ENCODE measurements around the gene USP24. TPM values are rescaled to one million over a fixed set of nuclear protein-coding genes. Genes with fewer than 3 reads are reported as not detected.

USP24 gene
- polyA plus RNA-seq, 1 donor from 2014 or later = 29.5 TPM

- no peak overlapping the region for H3K9ac ChIP-seq (ENCODE audit: low read length)
- no peak overlapping the region for H2AFZ ChIP-seq (ENCODE audit: low read depth, low read length)
- no peaks in the 10 kb centered on the region for H4K20me1 ChIP-seq (ENCODE audit: insufficient read depth)
- no peaks in the 10 kb centered on the region for H3K9me2 ChIP-seq (ENCODE audit: insufficient read depth, low read length)
- no peaks in the 10 kb centered on the region for H3K79me2 ChIP-seq (replicated peaks; ENCODE audit: insufficient read depth, low read length)
- no peaks in the 10 kb centered on the region for H3K36me3 ChIP-seq (ENCODE audit: insufficient read depth, low read length)
- no peak overlapping the region for H3K4me3 ChIP-seq (ENCODE audit: low read length)
- H3F3A ChIP-seq (ENCODE audit: insufficient read depth, low read length, poor library complexity, severe bottlenecking) = no peaks in the 10 kb centered on the region
- no peak overlapping the region for H3K27ac ChIP-seq (ENCODE audit: low read length)
- no peak overlapping the region for H3K4me2 ChIP-seq (ENCODE audit: low read length)
- H3K27me3 ChIP-seq (ENCODE audit: insufficient read depth, low read depth, low read length) = peaks cover 14% of the 10 kb centered on the region
- TF ChIP-seq EP300 (conservative IDR thresholded peaks at IDR 0.05; ENCODE audit: poor library complexity, severe bottlenecking) (no peak), REST (IDR thresholded peaks at IDR 0.05; ENCODE audit: borderline replicate concordance) (no peak), CTCF (IDR thresholded peaks at IDR 0.05; ENCODE audit: poor library complexity, severe bottlenecking) (no peak), EZH2 (IDR thresholded peaks at IDR 0.05; ENCODE audit: borderline replicate concordance, insufficient read depth, low read length, poor library complexity, severe bottlenecking) (no peak), POLR2AphosphoS5 (IDR thresholded peaks at IDR 0.05) (no peak), TAF1 (IDR thresholded peaks at IDR 0.05; ENCODE audit: low read depth) (no peak), SMC3 (conservative IDR thresholded peaks at IDR 0.05; ENCODE audit: poor library complexity) (no peak), RAD21 (conservative IDR thresholded peaks at IDR 0.05) (no peak), MXI1 (conservative IDR thresholded peaks at IDR 0.05; ENCODE audit: poor library complexity, severe bottlenecking) (no peak)
- H3K9me3 ChIP-seq (ENCODE audit: low read length) = no peaks in the 10 kb centered on the region
Measured at GRCh38 chr1:55045430-55045829, 169.7 kb downstream of the USP24 start.

- H3K9ac ChIP-seq (ENCODE audit: low read length) = no peak overlapping the region
- H3K4me3 ChIP-seq (ENCODE audit: low read length) = no peak overlapping the region
- TF ChIP-seq SMC3 (conservative IDR thresholded peaks at IDR 0.05; ENCODE audit: poor library complexity) = no peak
- no peak for TF ChIP-seq EP300 (conservative IDR thresholded peaks at IDR 0.05; ENCODE audit: poor library complexity, severe bottlenecking)
- TF ChIP-seq EZH2 (IDR thresholded peaks at IDR 0.05; ENCODE audit: borderline replicate concordance, insufficient read depth, low read length, poor library complexity, severe bottlenecking) = no peak
- TF ChIP-seq CTCF (IDR thresholded peaks at IDR 0.05; ENCODE audit: poor library complexity, severe bottlenecking) = no peak
- TF ChIP-seq MXI1 (conservative IDR thresholded peaks at IDR 0.05; ENCODE audit: poor library complexity, severe bottlenecking) = no peak
- no peak for TF ChIP-seq TAF1 (IDR thresholded peaks at IDR 0.05; ENCODE audit: low read depth)
- no peak for TF ChIP-seq POLR2AphosphoS5 (IDR thresholded peaks at IDR 0.05)
- no peak for TF ChIP-seq RAD21 (conservative IDR thresholded peaks at IDR 0.05)
- no peak for TF ChIP-seq REST (IDR thresholded peaks at IDR 0.05; ENCODE audit: borderline replicate concordance)
- no peak overlapping the region for H3K27ac ChIP-seq (ENCODE audit: low read length)
- no peak overlapping the region for H3K4me2 ChIP-seq (ENCODE audit: low read length)
- no peaks in the 10 kb centered on the region for H3K79me2 ChIP-seq (replicated peaks; ENCODE audit: insufficient read depth, low read length)
- no peaks in the 10 kb centered on the region for H3F3A ChIP-seq (ENCODE audit: insufficient read depth, low read length, poor library complexity, severe bottlenecking)
- H3K36me3 ChIP-seq (ENCODE audit: insufficient read depth, low read length) = no peaks in the 10 kb centered on the region
- no peaks in the 10 kb centered on the region for H3K9me2 ChIP-seq (ENCODE audit: insufficient read depth, low read length)
- H3K9me3 ChIP-seq (ENCODE audit: low read length) = no peaks in the 10 kb centered on the region
- H4K20me1 ChIP-seq (ENCODE audit: insufficient read depth) = no peaks in the 10 kb centered on the region
- H2AFZ ChIP-seq (ENCODE audit: low read depth, low read length) = no peak overlapping the region
- H3K27me3 ChIP-seq (ENCODE audit: insufficient read depth, low read depth, low read length) = peaks cover 21% of the 10 kb centered on the region
Measured at GRCh38 chr1:55044617-55045397, 170.4 kb downstream of the USP24 start.

Data from neural cell (in vitro differentiated cells).